ENCODE measurements around the gene ZSWIM3. TPM values are rescaled to one million over a fixed set of nuclear protein-coding genes. Genes with fewer than 3 reads are reported as not detected.

The ZSWIM3 gene
- total and polyA plus RNA-seq, 2 of the 13 experiments (the other 11 are each of a cell fraction or from before 2014, with no cell fraction given), result 5.2 to 5.8 TPM

GRCh38 chr20:45890985-45891983, 33.9 kb downstream of the ZSWIM3 start, which contains the start of the genes CTSA and NEURL2 (continued):
- no peak for TF ChIP-seq ZBTB40 (IDR thresholded peaks at IDR 0.05)
- peak; percentile 94; the same call in 1 of the 2 replicates for TF ChIP-seq ZBTB40 (CRISPR knock-in tag; IDR thresholded peaks at IDR 0.05)
- TF ChIP-seq ZBTB7A (CRISPR knock-in tag; IDR thresholded peaks at IDR 0.05), result peak; percentile 92
- peak; percentile 89; the same call in 1 of the 2 replicates for TF ChIP-seq HOXA7 (CRISPR knock-in tag; IDR thresholded peaks at IDR 0.05)
- peak; percentile 99 to 100 for TF ChIP-seq KLF16 (CRISPR knock-in tag; IDR thresholded peaks at IDR 0.05)
- TF ChIP-seq KLF9 (CRISPR knock-in tag; IDR thresholded peaks at IDR 0.05; ENCODE audit: low read depth), result peak; percentile 96
- peak; percentile 87 for TF ChIP-seq GTF2F1 (IDR thresholded peaks at IDR 0.05; ENCODE audit: low read length)
- peak; percentile 92 for TF ChIP-seq ZNF468 (CRISPR knock-in tag; IDR thresholded peaks at IDR 0.05)
- peak; percentile 80 for TF ChIP-seq ZNF142 (CRISPR knock-in tag; IDR thresholded peaks at IDR 0.05)
- TF ChIP-seq ZNF784 (CRISPR knock-in tag; IDR thresholded peaks at IDR 0.05; ENCODE audit: borderline replicate concordance), result peak; percentile 100

All from HepG2 (cell line).